Measurements from ENCODE around the gene PLXNA4.

The PLXNA4 gene

GRCh38 chr7:132092106-132092505 lies 484.2 kb downstream of the PLXNA4 start:
- Mint-ChIP-seq H3K9me3 (no peaks in the 10 kb centered on the region), H3K36me3 (ENCODE audit: low read depth) (no peaks in the 10 kb centered on the region), H3K4me3 (no peak overlapping the region), H3K27me3 (no peaks in the 10 kb centered on the region), H3K27ac (no peak overlapping the region), H3K4me1 (ENCODE audit: low read depth) (no peaks in the 10 kb centered on the region)
- intact Hi-C loops (cut with micrococcal nuclease), result no loop called here

DNA sequence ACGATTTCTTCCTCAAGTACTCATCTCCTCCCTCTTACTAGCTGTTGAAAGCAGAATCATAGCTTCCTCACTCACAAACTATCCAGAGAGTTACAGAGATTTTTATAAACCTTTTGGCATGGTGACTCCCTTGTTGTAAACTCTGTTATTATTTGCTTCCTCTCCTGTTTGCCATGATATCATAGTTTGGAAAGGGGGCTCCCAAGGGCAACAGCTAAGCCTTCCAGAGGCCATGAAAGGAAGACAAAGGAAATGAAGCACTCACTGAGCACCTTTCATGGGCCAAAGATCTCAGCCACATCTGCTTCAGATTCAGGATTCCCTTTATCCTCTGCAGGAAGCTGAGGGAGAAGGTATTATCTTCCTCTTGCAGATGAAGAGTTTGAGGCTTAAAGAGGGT lies 484.6 kb downstream of the PLXNA4 start:
- Mint-ChIP-seq H3K36me3 (ENCODE audit: low read depth) (no peaks in the 10 kb centered on the region), H3K4me1 (ENCODE audit: low read depth) (no peaks in the 10 kb centered on the region), H3K4me3 (no peak overlapping the region), H3K9me3 (no peaks in the 10 kb centered on the region), H3K27ac (no peak overlapping the region), H3K27me3 (no peaks in the 10 kb centered on the region)
- intact Hi-C loops (cut with micrococcal nuclease), result no loop called here

- no peak overlapping the region for H3K4me3 Mint-ChIP-seq
- no peak overlapping the region for H3K27ac Mint-ChIP-seq
- H3K9me3 Mint-ChIP-seq, result no peaks in the 10 kb centered on the region
- H3K27me3 Mint-ChIP-seq, result no peaks in the 10 kb centered on the region
- no peaks in the 10 kb centered on the region for H3K36me3 Mint-ChIP-seq (ENCODE audit: low read depth)
- no peaks in the 10 kb centered on the region for H3K4me1 Mint-ChIP-seq (ENCODE audit: low read depth)
- intact Hi-C loops (cut with micrococcal nuclease), result no loop called here
Measured at GRCh38 chr7:132090444-132090843, 485.8 kb downstream of the PLXNA4 start.

- Mint-ChIP-seq H3K27me3 (no peaks in the 10 kb centered on the region), H3K4me1 (ENCODE audit: low read depth) (no peaks in the 10 kb centered on the region), H3K27ac (no peak overlapping the region), H3K36me3 (ENCODE audit: low read depth) (no peaks in the 10 kb centered on the region), H3K9me3 (no peaks in the 10 kb centered on the region), H3K4me3 (no peak overlapping the region)
- intact Hi-C loops (cut with micrococcal nuclease), result no loop called here
Measured at GRCh38 chr7:132089356-132089755, 486.9 kb downstream of the PLXNA4 start.

DNA sequence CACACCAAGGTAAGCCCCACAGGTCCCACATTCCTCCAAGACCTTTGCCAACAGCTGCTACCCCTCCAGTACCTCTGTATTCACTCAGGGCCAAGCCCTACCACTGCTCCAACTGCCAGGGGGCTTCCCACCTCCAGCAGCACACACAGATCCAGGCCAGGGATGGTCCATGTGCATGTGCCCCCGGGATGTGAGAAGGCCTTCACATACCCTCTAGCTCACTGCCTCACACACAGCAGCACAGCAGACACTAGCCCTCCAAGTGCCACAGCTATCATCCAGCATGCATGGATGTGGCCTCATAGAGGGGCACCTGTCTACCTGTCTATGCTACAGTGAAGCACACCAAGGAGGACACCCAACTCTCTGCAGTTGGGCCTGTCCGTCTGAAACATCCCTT lies 488.8 kb downstream of the PLXNA4 start:
- Mint-ChIP-seq H3K27me3 (peaks cover 2% of the 10 kb centered on the region), H3K9me3 (no peaks in the 10 kb centered on the region), H3K27ac (no peak overlapping the region), H3K36me3 (ENCODE audit: low read depth) (no peaks in the 10 kb centered on the region), H3K4me1 (ENCODE audit: low read depth) (no peaks in the 10 kb centered on the region), H3K4me3 (no peak overlapping the region)
- intact Hi-C loops (cut with micrococcal nuclease), result no loop called here

DNA sequence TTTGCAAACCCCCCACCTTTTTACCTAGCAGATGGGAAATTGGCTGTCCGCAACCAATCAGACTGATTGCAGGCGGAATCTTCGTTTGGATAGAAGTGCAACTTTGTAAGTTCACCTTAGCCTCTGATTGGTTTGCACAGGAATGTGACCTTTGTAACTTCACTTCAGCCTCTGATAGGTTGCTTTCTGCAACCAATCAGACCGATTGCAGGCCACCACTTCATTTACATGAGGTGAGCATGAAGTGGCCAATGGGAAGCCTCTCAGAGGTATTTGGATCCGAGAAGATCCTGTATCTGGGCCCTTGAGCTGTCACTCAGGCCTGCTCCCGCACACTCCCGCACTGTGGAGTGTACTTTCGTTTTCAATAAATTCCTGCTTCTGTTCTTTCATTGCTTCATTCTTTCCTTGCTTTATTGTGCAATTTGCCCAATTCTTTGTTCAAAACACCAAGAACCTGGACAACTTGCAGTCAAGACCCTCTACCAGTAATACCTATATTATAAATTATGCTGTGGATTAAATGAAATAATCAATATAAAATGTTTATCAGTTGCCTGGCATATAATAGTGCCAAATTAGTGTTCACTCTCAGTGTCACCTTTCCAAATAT lies 491.4 kb downstream of the PLXNA4 start:
- Mint-ChIP-seq H3K36me3 (ENCODE audit: low read depth) (no peaks in the 10 kb centered on the region), H3K4me3 (no peak overlapping the region), H3K27ac (no peak overlapping the region), H3K4me1 (ENCODE audit: low read depth) (no peaks in the 10 kb centered on the region), H3K9me3 (no peaks in the 10 kb centered on the region), H3K27me3 (peaks cover 2% of the 10 kb centered on the region)
- intact Hi-C loops (cut with micrococcal nuclease), result no loop called here

- H3K4me3 Mint-ChIP-seq, result no peak overlapping the region
- H3K36me3 Mint-ChIP-seq (ENCODE audit: low read depth), result no peaks in the 10 kb centered on the region
- peaks cover 2% of the 10 kb centered on the region for H3K27me3 Mint-ChIP-seq
- H3K4me1 Mint-ChIP-seq (ENCODE audit: low read depth), result no peaks in the 10 kb centered on the region
- intact Hi-C loops (cut with micrococcal nuclease), result no loop called here
- H3K27ac Mint-ChIP-seq, result no peak overlapping the region
- no peaks in the 10 kb centered on the region for H3K9me3 Mint-ChIP-seq
Measured at GRCh38 chr7:132083537-132084123, 492.6 kb downstream of the PLXNA4 start.

DNA sequence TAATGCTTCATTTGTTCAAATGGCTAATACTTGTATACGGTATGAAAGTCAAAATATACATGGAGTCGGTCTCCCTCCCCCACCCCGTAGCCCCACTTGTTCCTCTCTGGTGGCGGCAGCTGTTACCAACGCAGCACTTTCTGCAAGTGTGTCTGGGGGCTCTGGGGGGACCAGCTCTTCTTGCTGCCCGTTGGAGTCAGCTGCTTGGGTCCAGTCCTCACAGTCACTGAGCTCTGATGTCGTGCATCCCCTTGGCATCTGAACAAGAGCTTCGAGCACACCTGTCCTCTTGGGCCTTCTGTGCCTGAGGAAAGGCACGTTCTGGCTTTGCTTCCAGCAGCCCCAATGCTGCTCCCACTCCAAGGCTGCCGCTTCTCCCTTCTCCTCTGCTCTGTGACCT lies 493.1 kb downstream of the PLXNA4 start:
- Mint-ChIP-seq H3K36me3 (ENCODE audit: low read depth) (no peaks in the 10 kb centered on the region), H3K27me3 (peaks cover 2% of the 10 kb centered on the region), H3K27ac (no peak overlapping the region), H3K4me3 (no peak overlapping the region), H3K9me3 (no peaks in the 10 kb centered on the region), H3K4me1 (ENCODE audit: low read depth) (no peaks in the 10 kb centered on the region)
- intact Hi-C loops (cut with micrococcal nuclease), result no loop called here

- Mint-ChIP-seq H3K4me1 (ENCODE audit: low read depth) (no peaks in the 10 kb centered on the region), H3K4me3 (no peak overlapping the region), H3K27ac (no peak overlapping the region), H3K36me3 (ENCODE audit: low read depth) (no peaks in the 10 kb centered on the region), H3K9me3 (no peaks in the 10 kb centered on the region), H3K27me3 (peaks cover 2% of the 10 kb centered on the region)
- intact Hi-C loops (cut with micrococcal nuclease), result no loop called here
Measured at GRCh38 chr7:132082394-132082793, 493.9 kb downstream of the PLXNA4 start.

- peaks cover 2% of the 10 kb centered on the region for H3K27me3 Mint-ChIP-seq
- intact Hi-C loops (cut with micrococcal nuclease), result no loop called here
Measured at GRCh38 chr7:132081686-132082085, 494.6 kb downstream of the PLXNA4 start.

DNA sequence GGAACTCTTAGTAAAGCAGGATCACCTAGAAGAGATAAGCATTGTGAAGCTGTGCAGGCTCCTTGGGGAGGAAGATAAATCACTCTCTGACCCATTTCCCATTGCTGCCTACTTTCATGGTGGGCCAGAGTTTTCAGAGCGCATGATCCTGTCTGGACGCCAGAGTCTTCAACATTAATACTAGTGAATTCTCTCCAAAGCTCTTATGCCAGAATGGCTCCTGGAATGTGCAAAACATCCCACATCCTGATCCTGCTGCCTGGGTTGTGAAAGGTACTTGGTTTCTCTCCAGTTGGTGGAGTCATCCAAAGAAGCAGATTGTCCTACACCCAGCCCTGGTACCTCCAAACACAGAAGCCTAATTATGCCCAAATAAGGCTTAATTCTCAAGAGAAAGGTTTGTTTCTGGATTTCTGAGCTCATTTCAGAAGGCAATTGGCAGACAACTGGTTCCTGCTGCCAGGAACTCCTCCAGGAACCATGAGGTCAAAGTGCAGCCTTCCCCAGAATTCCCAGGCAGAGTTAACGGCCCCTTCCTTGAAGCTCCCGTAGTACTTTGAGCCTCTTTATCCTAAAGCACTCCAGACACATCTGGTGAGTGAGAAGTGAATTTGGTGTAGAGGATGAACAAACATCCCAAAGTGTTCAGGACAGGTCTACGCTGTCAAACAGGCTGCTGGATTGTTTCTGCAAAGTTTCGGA lies 495.2 kb downstream of the PLXNA4 start:
- H3K4me1 Mint-ChIP-seq (ENCODE audit: low read depth), result no peaks in the 10 kb centered on the region
- H3K9me3 Mint-ChIP-seq, result no peaks in the 10 kb centered on the region
- no peak overlapping the region for H3K4me3 Mint-ChIP-seq
- intact Hi-C loops (cut with micrococcal nuclease), result no loop called here
- no peak overlapping the region for H3K27ac Mint-ChIP-seq
- peaks cover 4% of the 10 kb centered on the region for H3K27me3 Mint-ChIP-seq
- H3K36me3 Mint-ChIP-seq (ENCODE audit: low read depth), result no peaks in the 10 kb centered on the region

More at GRCh38 chr7:132081686-132082085, 494.6 kb downstream of the PLXNA4 start:
- H3K36me3 Mint-ChIP-seq (ENCODE audit: low read depth), result no peaks in the 10 kb centered on the region
- H3K4me1 Mint-ChIP-seq (ENCODE audit: low read depth), result no peaks in the 10 kb centered on the region
- H3K27ac Mint-ChIP-seq, result no peak overlapping the region
- H3K4me3 Mint-ChIP-seq, result no peak overlapping the region
- no peaks in the 10 kb centered on the region for H3K9me3 Mint-ChIP-seq

GRCh38 chr7:132080467-132080866 lies 495.8 kb downstream of the PLXNA4 start:
- no peak overlapping the region for H3K4me3 Mint-ChIP-seq
- H3K4me1 Mint-ChIP-seq (ENCODE audit: low read depth), result no peaks in the 10 kb centered on the region
- H3K36me3 Mint-ChIP-seq (ENCODE audit: low read depth), result no peaks in the 10 kb centered on the region
- peaks cover 4% of the 10 kb centered on the region for H3K27me3 Mint-ChIP-seq
- intact Hi-C loops (cut with micrococcal nuclease), result no loop called here
- no peak overlapping the region for H3K27ac Mint-ChIP-seq
- H3K9me3 Mint-ChIP-seq, result no peaks in the 10 kb centered on the region

- Mint-ChIP-seq H3K36me3 (ENCODE audit: low read depth) (no peaks in the 10 kb centered on the region), H3K27me3 (peaks cover 4% of the 10 kb centered on the region), H3K4me1 (ENCODE audit: low read depth) (no peaks in the 10 kb centered on the region), H3K9me3 (no peaks in the 10 kb centered on the region), H3K4me3 (no peak overlapping the region), H3K27ac (no peak overlapping the region)
- intact Hi-C loops (cut with micrococcal nuclease), result no loop called here
Measured at GRCh38 chr7:132078891-132079735, 497.2 kb downstream of the PLXNA4 start.
